Esophagus squamous epithelium (tissue), 4 donors: ENCODE results near the gene LARP1.

Experiments used
- POLR2A ChIP-seq, 4 donors: fragments of 450-650 bp; IDR thresholded peaks; one replicate each; pipeline ENCODE4 v1.6.1; 2017; ENCODE audit warnings: antibody characterized with exemption in 4 of 4, mild to moderate bottlenecking in 4 of 4, moderate library complexity in 3 of 4
- TF ChIP-seq, protein P1 (sequence below), 6 experiments: fragments of 450-650 bp in 4 of 6; fragments of 200-600 bp in 2 of 6; sonication (generic) in 2 of 6; IDR thresholded peaks; one replicate each; pipeline ENCODE4 v1.5.1; 2016 to 2019; ENCODE audit warnings: antibody characterized with exemption in 6 of 6, mild to moderate bottlenecking in 4 of 6, moderate library complexity in 4 of 6

DNA sequence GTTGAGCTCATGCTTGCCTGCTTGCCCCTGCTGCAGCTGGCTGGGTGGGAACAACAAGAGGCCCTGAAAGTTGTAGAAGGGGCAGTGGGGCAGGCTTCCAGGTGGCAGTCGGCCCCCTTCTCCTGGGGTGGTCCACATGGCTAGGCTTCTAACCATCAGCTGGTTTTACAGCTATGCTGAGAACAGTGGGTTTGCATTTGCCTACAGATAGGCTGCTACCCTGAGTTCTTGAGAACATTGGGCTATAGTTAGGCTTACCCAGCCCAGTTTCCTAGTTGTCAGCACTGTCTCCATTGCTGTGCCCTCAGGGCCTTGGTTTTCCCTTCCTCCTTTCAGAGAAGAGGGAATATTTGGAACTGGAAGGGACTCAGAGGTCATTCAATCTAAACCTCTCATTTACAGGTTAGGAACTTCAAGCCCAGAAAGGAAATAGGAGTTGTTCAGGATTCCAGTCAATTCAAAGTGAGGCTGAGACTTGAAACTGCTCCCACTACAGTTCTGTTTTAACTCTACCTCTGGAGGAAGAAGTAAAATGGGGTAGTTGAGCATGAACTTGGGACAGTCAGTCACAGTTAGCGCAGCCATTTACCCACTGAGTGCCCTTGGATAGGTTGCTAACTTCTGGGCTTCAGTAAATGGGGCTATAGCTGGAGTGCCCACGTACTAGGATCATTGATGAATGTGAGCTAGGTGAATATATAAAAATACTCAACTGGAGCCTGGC lies 11.5 kb downstream of the LARP1 start:
- TF ChIP-seq, protein P1, sequence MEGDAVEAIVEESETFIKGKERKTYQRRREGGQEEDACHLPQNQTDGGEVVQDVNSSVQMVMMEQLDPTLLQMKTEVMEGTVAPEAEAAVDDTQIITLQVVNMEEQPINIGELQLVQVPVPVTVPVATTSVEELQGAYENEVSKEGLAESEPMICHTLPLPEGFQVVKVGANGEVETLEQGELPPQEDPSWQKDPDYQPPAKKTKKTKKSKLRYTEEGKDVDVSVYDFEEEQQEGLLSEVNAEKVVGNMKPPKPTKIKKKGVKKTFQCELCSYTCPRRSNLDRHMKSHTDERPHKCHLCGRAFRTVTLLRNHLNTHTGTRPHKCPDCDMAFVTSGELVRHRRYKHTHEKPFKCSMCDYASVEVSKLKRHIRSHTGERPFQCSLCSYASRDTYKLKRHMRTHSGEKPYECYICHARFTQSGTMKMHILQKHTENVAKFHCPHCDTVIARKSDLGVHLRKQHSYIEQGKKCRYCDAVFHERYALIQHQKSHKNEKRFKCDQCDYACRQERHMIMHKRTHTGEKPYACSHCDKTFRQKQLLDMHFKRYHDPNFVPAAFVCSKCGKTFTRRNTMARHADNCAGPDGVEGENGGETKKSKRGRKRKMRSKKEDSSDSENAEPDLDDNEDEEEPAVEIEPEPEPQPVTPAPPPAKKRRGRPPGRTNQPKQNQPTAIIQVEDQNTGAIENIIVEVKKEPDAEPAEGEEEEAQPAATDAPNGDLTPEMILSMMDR (IDR thresholded peaks at IDR 0.05): no peak
- TF ChIP-seq POLR2A (IDR thresholded peaks at IDR 0.05): no peak
